ENCODE measurements around the gene GALNT10. TPM values are rescaled to one million over a fixed set of nuclear protein-coding genes. Genes with fewer than 3 reads are reported as not detected.

GALNT10 gene
- total RNA-seq, 1 experiment from 2014 or later: 47.8 TPM

DNA sequence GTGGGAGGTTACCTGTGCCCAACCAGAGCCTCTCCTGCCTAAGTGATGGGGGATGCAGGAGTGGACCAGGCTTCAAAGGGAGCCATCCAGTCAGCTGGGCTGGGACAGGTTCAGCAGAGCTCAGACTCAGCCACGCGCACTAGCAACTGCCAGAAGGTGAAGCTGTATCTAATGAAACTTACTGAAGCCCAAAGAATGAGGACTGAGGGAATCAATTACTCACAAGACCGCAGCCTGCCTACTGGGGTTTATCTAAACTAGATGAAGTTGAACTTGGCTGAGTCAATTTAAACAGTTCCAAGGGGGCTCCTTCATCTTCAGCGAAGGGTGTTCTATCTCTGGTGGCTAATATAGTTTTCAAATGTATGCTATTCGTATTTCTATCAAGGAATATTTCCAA, 276.1 kb downstream of the GALNT10 start:
- DNase-seq (ENCODE audit: low spot score): no peak
- in situ Hi-C loops (cut with HindIII; ENCODE audit: low sequenced_read_pairs): no loop called here

DNA sequence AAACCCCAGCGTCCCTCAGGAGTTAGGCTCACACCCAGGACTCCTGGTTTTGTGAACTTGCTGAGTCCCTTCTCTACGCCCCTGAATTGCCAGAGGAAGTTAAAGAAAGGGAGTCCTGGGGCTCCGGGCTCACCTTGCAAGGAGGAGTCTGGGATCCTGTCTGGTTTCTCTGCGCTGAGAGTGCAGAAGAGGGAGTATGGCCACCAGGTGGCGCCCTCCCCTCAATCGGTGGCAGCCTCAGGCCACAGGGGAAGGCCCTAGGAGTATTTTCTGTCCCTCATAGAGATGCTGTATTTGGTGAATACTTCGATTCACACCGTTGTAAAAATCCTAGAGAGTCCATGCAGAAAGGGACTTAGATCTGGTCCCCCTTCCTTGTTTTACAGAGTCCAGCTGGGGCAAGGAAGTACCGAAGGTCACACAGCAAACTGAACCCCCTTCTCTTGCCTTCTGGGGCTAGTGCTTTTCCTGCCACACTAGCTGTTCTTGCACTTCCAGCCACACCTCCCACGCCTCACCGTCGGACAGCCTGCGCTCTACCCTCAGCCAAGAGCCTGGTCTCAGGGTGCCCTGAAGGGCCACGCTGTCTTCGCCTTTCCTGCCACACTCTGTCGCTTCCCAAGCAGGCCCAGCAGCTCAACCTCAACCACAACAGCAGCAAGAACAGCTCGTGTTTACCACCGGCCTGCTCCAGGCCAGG, 277.3 kb downstream of the GALNT10 start:
- DNase-seq (ENCODE audit: low spot score): peak; percentile 61

DNA sequence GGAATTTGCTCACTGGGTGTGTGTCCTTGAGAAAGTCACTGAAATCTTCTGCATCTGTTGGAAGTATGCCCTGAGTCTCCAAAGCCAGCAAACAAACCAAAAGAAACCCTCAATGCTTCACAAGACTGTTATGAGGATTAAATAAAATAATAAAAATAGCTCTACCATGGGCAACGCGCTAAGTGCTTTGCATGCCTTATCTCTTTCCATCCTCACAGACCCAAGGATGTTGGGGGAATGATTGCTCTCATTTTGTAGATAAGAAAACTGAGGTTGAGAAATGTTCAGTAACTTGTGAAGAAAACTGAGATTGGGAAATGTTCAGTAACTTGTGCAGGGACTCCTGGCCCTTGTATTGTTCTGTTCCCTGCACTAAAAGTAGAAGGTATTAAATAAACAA, 279.6 kb downstream of the GALNT10 start:
- in situ Hi-C loops (cut with HindIII; ENCODE audit: low sequenced_read_pairs): no loop called here
- no peak for DNase-seq (ENCODE audit: low spot score)

More for the DNA sequence above, 277.3 kb downstream of the GALNT10 start:
- in situ Hi-C loops (cut with HindIII; ENCODE audit: low sequenced_read_pairs): no loop called here

Other genes starting within 250 kb of the GALNT10 start
- 25.0 and 27.0 TPM in 2 replicates for gene FAM114A2, start 151.8 kb upstream of the GALNT10 start, total RNA-seq (2014; rRNA removed; shearing (Covaris generic))
- gene MFAP3, start 151.8 kb upstream of the GALNT10 start, total RNA-seq (2014; rRNA removed; shearing (Covaris generic)): 18.2 and 21.3 TPM in 2 replicates

Measured in G401 (cell line).